ENCODE data around the gene MYOM1.

DNA sequence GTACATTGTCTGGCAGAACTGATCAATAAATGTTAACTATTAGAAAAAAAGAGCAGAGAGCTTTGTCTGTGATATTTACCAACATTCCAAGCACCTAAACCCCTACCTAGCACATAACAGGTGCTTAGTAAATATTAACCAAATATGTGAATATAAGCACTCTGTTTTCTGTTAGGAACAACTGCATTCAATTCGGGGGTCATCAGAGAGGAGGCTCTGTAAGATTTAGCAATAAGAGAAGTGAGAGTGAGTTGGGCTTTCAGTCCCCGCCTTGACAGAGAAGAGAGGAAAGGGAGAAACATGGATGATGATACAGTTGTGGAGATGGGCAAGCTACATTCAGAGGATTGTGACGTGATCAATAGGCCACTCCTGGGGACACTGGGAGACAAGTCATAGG lies 47.7 kb downstream of the MYOM1 start:
- TF ChIP-seq POLR2AphosphoS5 (IDR thresholded peaks at IDR 0.05; ENCODE audit: insufficient read depth, low read depth, low read length) = no peak
- TF ChIP-seq, protein P1, sequence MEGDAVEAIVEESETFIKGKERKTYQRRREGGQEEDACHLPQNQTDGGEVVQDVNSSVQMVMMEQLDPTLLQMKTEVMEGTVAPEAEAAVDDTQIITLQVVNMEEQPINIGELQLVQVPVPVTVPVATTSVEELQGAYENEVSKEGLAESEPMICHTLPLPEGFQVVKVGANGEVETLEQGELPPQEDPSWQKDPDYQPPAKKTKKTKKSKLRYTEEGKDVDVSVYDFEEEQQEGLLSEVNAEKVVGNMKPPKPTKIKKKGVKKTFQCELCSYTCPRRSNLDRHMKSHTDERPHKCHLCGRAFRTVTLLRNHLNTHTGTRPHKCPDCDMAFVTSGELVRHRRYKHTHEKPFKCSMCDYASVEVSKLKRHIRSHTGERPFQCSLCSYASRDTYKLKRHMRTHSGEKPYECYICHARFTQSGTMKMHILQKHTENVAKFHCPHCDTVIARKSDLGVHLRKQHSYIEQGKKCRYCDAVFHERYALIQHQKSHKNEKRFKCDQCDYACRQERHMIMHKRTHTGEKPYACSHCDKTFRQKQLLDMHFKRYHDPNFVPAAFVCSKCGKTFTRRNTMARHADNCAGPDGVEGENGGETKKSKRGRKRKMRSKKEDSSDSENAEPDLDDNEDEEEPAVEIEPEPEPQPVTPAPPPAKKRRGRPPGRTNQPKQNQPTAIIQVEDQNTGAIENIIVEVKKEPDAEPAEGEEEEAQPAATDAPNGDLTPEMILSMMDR (IDR thresholded peaks at IDR 0.05; ENCODE audit: extremely low read depth in 1 of 2, insufficient read depth in 1 of 2, low read depth in 1 of 2, low read length in 2 of 2) = no peak
- no peak for TF ChIP-seq POLR2A (IDR thresholded peaks at IDR 0.05; ENCODE audit: low read depth, low read length)
- TF ChIP-seq, protein P2, sequence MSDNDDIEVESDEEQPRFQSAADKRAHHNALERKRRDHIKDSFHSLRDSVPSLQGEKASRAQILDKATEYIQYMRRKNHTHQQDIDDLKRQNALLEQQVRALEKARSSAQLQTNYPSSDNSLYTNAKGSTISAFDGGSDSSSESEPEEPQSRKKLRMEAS (IDR thresholded peaks at IDR 0.05; ENCODE audit: insufficient read depth, insufficient read length) = no peak
- TF ChIP-seq EZH2 (IDR thresholded peaks at IDR 0.05; ENCODE audit: borderline replicate concordance, low read depth, low read length, severe bottlenecking) = no peak
- TF ChIP-seq JUN (IDR thresholded peaks at IDR 0.05; ENCODE audit: borderline replicate concordance, insufficient read depth, insufficient read length, low read depth) = no peak
